Measurements from ENCODE around the gene LNP1. TPM values are rescaled to one million over a fixed set of nuclear protein-coding genes. Genes with fewer than 3 reads are reported as not detected.

LNP1 gene
- total and polyA plus RNA-seq, 2 of the 8 experiments (the other 6 are each of a cell fraction or from before 2014, with no cell fraction given), result 6.6 to 8.7 TPM

GRCh38 chr3:100437721-100438622, 36.6 kb downstream of the LNP1 start:
- CTCF ChIA-PET (ENCODE audit: partially characterized antibody), result interaction anchor here (0.6 to 2.6 kb wide), 5 partner anchors 10 to 69 kb away, joined by 3 to 8 read pairs (median 3); no protein-coding TSS in a partner anchor

More at GRCh38 chr3:100437721-100438622, 36.6 kb downstream of the LNP1 start:
- Histone ChIP-seq H3K4me1 (replicated peaks in 1 of 4; ENCODE audit: control insufficient read depth in 3 of 4, insufficient read depth in 4 of 4, low read length in 3 of 4) (no peaks in the 10 kb centered on the region), H3K9me3 (ENCODE audit: insufficient read depth in 2 of 2, low read depth in 1 of 2, low read length in 1 of 2) (no peaks in the 10 kb centered on the region), H2BK5ac (ENCODE audit: low read depth, low read length) (no peak overlapping the region), H2AFZ (ENCODE audit: low read length) (no peak overlapping the region), H3K23ac (ENCODE audit: insufficient read length) (no peak overlapping the region), H2BK120ac (replicated peaks; ENCODE audit: low read depth, low read length) (no peak overlapping the region), H2AK5ac (ENCODE audit: low read depth, low read length) (no peak overlapping the region), H2BK20ac (ENCODE audit: low read length) (no peak overlapping the region), H2BK15ac (ENCODE audit: low read length) (no peak overlapping the region), H4K91ac (replicated peaks; ENCODE audit: insufficient read length, low read length) (no peak overlapping the region), H3K4ac (replicated peaks; ENCODE audit: insufficient read length, low read depth, low read length) (no peak overlapping the region), H4K20me1 (replicated peaks in 1 of 2; ENCODE audit: control insufficient read depth in 1 of 2, insufficient read depth in 2 of 2, low read length in 2 of 2) (no peaks in the 10 kb centered on the region), H3K56ac (replicated peaks; ENCODE audit: insufficient read length, low read depth, low read length) (no peak overlapping the region), H3K9ac (replicated peaks in 1 of 4; ENCODE audit: extremely low read depth in 1 of 4, low read depth in 3 of 4, low read length in 3 of 4) (no peak overlapping the region), H3K27me3 (replicated peaks in 1 of 4; ENCODE audit: control insufficient read depth in 3 of 4, extremely low read depth in 1 of 4, insufficient read depth in 3 of 4, low read length in 3 of 4) (no peaks in the 10 kb centered on the region), H3K14ac (ENCODE audit: insufficient read length) (no peak overlapping the region), H3K23me2 (ENCODE audit: low read depth, low read length) (no peaks in the 10 kb centered on the region), H2BK12ac (ENCODE audit: low read depth, low read length) (no peak overlapping the region), H3K27ac (ENCODE audit: low read depth, low read length) (no peak overlapping the region), H3K18ac (ENCODE audit: extremely low read depth, low read length) (no peak overlapping the region), H4K5ac (ENCODE audit: insufficient read length, low read depth, low read length) (no peak overlapping the region), H3K36me3 (ENCODE audit: control insufficient read depth in 2 of 4, insufficient read depth in 4 of 4, low read length in 3 of 4) (peaks cover 0 to under 1% (median 0%) of the 10 kb centered on the region in 4 experiments; a peak in 2 of 8 replicates), H3K79me2 (ENCODE audit: control insufficient read depth in 1 of 2, insufficient read depth in 2 of 2, low read length in 2 of 2) (no peaks in the 10 kb centered on the region), H3K4me3 (ENCODE audit: extremely low read depth in 1 of 4, insufficient read depth in 2 of 4, low read depth in 3 of 4, low read length in 4 of 4) (no peak overlapping the region), H3K4me2 (ENCODE audit: insufficient read depth in 1 of 2, low read depth in 2 of 2, low read length in 2 of 2) (no peak overlapping the region), H4K8ac (ENCODE audit: extremely low read depth, insufficient read depth, low read length) (no peak overlapping the region), H3K79me1 (ENCODE audit: low read depth, low read length) (no peaks in the 10 kb centered on the region; the same call in 1 of the 2 replicates)
- DNase-seq (ENCODE audit: low read depth in 1 of 2, low spot score in 2 of 2) (no peak), FAIRE-seq (no peak)
- POLR2A ChIA-PET (ENCODE audit: partially characterized antibody), result interaction anchor here (1.1 to 1.4 kb wide), 3 partner anchors 11 to 36 kb away, joined by 3 to 7 read pairs (median 4); partner anchors contain the start of genes LNP1 and TOMM70
- WGBS, 2 experiments (ENCODE audit: extremely low coverage in 1 of 2, insufficient coverage in 1 of 2, insufficient read length in 1 of 2, insufficient replicate concordance in 2 of 2, low coverage in 1 of 2, low lambda C conversion rate in 2 of 2, missing lambda C conversion rate in 1 of 2), result 91% methylated on average over 3 of the region's 3 CpGs; no CpG with 5 or more reads in 1 of the 2 experiments
- TF ChIP-seq BACH1 (IDR thresholded peaks at IDR 0.05; ENCODE audit: low read length) (no peak), YY1 (IDR thresholded peaks at IDR 0.05; ENCODE audit: low read depth, low read length) (no peak), TEAD4 (IDR thresholded peaks at IDR 0.05; ENCODE audit: low read depth, low read length) (no peak), BCL11A (IDR thresholded peaks at IDR 0.05; ENCODE audit: low read depth in 2 of 2, low read length in 2 of 2) (no peak), RXRA (IDR thresholded peaks at IDR 0.05; ENCODE audit: insufficient read depth, low read depth, low read length) (no peak), EP300 (IDR thresholded peaks at IDR 0.05; ENCODE audit: borderline replicate concordance in 1 of 2, low read depth in 2 of 2, low read length in 2 of 2) (no peak), CHD2 (IDR thresholded peaks at IDR 0.05; ENCODE audit: low read length) (no peak), E2F6 (IDR thresholded peaks at IDR 0.05) (no peak), SP2 (IDR thresholded peaks at IDR 0.05; ENCODE audit: low read length) (no peak)
